Measurements from ENCODE around the gene SCMH1.

The SCMH1 gene

GRCh38 chr1:41241354-41241748 is 755 bp downstream of the SCMH1 start:
- H3K4me3 ChIP-seq (ENCODE audit: low read length) = peak overlapping the region; percentile 46
- no peak for TF ChIP-seq CTCF (IDR thresholded peaks at IDR 0.05; ENCODE audit: insufficient read depth, low read depth, low read length, missing control alignments)
- DNase-seq (ENCODE audit: low read depth) = peak; percentile 27

- H3K4me3 ChIP-seq (ENCODE audit: low read length) = peak overlapping the region; percentile 46
- no peak for DNase-seq (ENCODE audit: low read depth)
- TF ChIP-seq CTCF (IDR thresholded peaks at IDR 0.05; ENCODE audit: insufficient read depth, low read depth, low read length, missing control alignments) = no peak
These were observed 1.2 kb downstream of the SCMH1 start for GRCh38 chr1:41240781-41241353.

DNA sequence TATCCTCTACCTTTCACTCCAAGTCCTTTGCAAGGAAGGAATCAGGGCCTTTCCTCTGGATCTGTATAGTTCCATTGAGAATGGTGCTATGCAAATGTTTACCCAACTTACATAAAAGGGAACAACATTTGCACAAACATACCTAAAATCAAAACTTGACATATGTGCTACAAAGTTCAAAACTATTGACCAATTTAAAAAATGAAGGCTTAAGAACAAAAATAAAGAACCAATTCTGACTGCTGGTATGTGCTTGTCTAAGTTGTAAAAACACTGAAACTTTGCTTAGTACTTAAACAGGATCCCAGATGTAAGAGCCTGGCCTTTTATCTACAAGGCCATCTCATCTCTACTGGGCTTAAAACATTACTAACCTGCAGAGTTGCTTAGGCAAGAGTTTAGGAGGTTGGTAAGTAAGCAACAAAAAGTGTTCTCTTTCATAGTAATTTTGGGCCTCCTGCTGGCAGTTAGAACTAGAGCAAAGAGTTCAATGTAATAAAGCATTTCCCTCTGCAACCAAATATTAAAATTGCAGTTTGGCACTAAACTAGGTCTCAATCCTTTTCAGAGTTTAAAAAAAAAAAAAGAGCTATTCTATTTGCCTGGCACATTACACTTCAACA is 2.0 kb downstream of the SCMH1 start:
- no peak overlapping the region for H3K4me3 ChIP-seq (ENCODE audit: low read length)
- peak; percentile 56 for DNase-seq (ENCODE audit: low read depth)
- peak; percentile 37 for TF ChIP-seq CTCF (IDR thresholded peaks at IDR 0.05; ENCODE audit: insufficient read depth, low read depth, low read length, missing control alignments)

- no peak for TF ChIP-seq CTCF (IDR thresholded peaks at IDR 0.05; ENCODE audit: insufficient read depth, low read depth, low read length, missing control alignments)
- no peak overlapping the region for H3K4me3 ChIP-seq (ENCODE audit: low read length)
- peak; percentile 41 for DNase-seq (ENCODE audit: low read depth)
These were observed 3.7 kb downstream of the SCMH1 start for GRCh38 chr1:41238311-41238988.

- no peak overlapping the region for H3K4me3 ChIP-seq (ENCODE audit: low read length)
- DNase-seq (ENCODE audit: low read depth) = no peak
- TF ChIP-seq CTCF (IDR thresholded peaks at IDR 0.05; ENCODE audit: insufficient read depth, low read depth, low read length, missing control alignments) = no peak
These were observed 5.3 kb downstream of the SCMH1 start for GRCh38 chr1:41236781-41237180.

GRCh38 chr1:41235893-41236292 is 6.2 kb downstream of the SCMH1 start:
- no peak for DNase-seq (ENCODE audit: low read depth)
- no peak for TF ChIP-seq CTCF (IDR thresholded peaks at IDR 0.05; ENCODE audit: insufficient read depth, low read depth, low read length, missing control alignments)
- no peak overlapping the region for H3K4me3 ChIP-seq (ENCODE audit: low read length)
